SK-MEL-5 (cell line): ENCODE data around the gene FLRT2. TPM values are rescaled to one million over a fixed set of nuclear protein-coding genes. Genes with fewer than 3 reads are reported as not detected.

ENCODE experiments used
- DNase-seq: peaks from one replicate; pipeline ENCODE4 v3.0.0-alpha.2; 2016; ENCODE audit warnings: low read depth, low spot score
- in situ Hi-C: cut with HindIII; loops from 2 replicates; pipeline ENCODE4 v1.10.0; 2016; ENCODE audit warnings: low sequenced_read_pairs, high pct_unique_total_duplicates, low pct_unique_long_range_greater_than_20kb
- total RNA-seq: library from RNA; depleted of rRNA; stranded (reverse); fragments of >200 nt; shearing (Covaris generic); gene quantifications from 2 replicates; pipeline ENCODE4 v1.2.3, GENCODE V29; 2014

FLRT2 gene
- total RNA-seq, 1 experiment from 2014 or later, result 2.1 TPM

DNA sequence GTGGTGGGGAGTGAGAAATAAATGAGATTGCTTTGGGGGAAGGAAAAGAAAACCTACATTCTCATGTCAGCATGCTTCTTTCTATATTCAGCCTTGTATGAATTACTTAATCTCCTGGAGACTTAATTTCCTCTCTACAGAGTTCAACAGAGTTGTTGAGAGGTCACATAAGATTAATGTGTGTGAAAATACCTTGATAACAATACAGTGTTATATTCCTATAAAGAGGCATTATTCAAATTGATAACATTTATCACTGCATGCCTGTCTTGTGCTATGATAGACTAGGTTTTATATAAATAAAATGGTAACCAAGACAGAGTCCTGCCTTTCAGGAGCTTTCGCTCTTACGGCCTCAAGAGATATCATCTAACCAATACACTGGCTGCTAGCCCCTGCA, 9.6 kb downstream of the FLRT2 start:
- in situ Hi-C loops, result no loop called here
- peak; percentile 43 for DNase-seq

DNA sequence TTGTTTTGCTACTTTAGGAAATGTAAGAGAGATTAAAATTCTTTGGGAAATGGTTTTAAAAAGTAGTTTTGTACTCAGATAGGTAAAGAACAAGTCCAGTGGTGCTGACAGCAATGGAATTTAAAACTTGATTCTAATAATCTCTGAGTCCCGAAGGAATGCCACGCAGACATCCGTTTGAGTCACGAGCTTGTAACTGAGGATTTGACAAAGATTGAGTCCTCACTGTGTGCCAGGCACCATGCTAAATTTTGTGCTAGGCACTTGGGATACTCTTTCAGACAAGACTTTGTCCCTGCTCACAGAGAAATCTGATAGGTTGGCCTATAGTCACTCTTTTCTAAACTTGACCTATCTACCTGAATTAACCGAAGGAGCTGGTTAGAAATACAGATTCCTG, 12.7 kb downstream of the FLRT2 start:
- DNase-seq, result no peak
- in situ Hi-C loops, result no loop called here

DNA sequence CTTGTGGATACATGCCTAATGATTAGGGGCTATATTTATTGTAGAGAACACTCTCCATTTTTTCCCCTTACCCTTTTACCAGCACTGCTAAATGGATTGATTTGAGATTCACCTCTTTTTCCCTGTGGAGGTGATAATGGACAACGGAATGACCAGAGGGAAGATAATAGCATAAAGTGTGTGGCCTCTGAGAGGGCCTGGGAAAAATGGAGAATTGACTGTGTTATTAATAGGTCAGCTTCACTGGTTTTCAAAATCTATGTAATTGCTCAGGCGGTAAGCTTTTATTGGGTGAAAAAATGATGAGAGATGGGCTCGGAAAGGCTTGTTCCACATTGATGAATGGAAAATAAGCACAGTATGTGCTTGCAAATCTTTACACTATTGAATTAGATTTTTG, 15.8 kb downstream of the FLRT2 start:
- DNase-seq, result no peak
- in situ Hi-C loops, result no loop called here

DNA sequence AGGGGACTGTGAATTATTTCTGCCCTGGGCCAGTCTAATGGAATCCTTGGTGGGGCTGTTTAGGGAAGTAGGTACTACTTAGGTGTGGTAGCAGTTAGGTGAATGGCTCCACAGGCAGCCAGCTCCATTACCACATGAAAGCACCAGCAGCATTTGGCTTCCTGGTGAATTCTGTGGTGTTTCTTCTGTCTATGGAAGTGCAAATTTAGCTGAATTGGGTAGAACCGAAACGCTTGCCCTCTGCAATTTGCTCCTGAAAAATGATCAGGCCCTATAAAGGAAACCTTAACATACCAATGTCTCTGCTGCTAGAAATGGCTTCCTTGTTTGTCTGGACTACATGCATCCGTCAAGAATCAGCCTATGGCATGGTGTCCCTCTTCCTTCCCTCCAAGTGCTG, 16.4 kb downstream of the FLRT2 start:
- DNase-seq, result no peak

DNA sequence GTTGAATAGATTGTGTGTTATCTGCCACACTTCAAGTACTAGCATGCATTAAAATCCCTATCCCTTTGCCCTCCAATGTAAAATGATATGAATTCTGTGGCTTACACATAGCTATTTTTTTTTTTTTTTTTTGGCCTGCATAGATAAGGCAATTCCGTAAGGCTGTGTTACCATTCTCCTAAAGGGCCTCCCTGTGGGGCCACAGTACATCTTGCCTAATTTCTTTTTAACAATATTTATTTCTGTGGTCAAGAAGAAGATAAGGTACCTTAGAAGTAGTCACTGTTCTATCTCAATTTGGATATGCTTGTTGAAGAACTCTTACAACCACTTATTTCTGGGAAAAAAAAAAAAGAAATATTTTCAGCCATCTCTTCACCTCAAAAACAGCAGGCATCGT, 19.8 kb downstream of the FLRT2 start:
- in situ Hi-C loops, result no loop called here
- no peak for DNase-seq

More for the DNA sequence above, 16.4 kb downstream of the FLRT2 start:
- in situ Hi-C loops, result no loop called here

DNA sequence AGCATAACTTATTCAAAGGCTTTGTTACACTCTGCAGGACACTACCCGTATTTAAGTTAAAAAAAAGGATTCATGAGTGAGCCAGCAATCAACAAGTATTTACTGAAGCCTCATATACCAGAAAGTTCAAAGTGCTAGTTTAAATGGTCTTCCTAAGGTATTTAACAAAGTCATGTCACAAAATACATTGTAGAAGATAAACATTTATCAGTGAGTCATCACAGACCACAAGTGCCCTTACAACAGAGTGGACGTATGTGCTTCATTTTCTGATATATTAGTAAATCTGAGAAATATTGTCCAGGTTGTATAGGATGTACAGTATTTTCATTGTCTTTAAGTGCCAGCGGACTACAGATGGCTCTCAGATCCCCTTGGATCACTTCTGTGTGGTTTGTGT, 24.2 kb downstream of the FLRT2 start:
- no peak for DNase-seq
- in situ Hi-C loops, result no loop called here

DNA sequence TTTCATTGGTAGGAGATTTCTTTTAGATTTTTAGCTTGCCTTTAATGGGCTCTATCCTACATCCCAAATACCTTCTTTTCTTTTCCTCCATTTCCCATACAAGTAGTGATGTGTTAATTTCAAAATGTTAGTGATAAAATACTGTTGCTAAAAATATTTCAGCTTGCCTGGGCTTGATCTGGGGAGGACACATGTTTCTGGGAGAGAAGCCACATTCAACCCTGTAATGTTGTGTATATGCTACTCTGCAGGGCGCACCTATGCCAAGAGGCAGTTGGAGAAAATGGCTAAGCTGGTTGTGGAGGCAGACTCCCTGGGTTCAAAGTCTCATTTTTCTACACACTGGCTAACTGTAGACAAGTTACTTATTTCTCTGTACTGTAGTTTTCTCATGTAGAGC, 26.3 kb downstream of the FLRT2 start:
- no peak for DNase-seq
- in situ Hi-C loops, result no loop called here

DNA sequence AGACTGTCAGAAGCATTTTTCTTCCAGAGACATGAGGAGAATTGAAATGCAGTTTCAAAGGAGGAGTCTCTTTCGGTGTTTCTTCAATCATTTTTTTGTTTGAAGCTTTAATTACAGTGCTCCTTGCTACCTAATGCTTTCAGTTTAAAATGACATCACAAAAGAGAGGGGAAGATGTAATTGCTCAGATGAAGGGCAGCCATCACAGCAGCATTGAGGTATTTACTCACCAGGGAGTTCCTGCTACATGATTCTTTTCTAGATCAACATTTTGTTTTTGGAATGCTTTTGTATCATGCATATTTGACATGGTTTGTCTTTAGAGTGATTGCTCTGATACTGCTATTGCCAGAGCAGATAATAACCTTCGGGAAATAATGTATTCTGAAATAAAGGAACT, 28.6 kb downstream of the FLRT2 start:
- DNase-seq, result no peak
- in situ Hi-C loops, result no loop called here

DNA sequence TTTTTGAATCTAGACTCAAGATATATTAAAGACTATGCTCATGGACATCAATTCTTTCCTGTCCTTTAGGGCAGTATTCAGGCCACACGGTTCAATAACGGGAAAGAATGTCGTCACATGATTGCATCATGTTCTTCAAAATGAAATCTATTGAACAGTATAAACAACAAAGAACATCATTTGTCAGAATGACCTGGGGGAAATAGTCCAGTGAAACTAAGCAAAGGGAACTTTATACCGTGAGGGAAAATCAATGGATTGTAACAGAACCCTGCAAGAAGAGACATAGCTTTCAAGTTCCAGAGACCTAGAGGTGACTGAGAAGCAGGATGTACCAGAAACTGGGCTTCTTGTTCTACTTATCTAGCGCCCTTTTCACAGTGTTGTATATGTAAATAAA, 32.7 kb downstream of the FLRT2 start:
- DNase-seq, result peak; percentile 65
- in situ Hi-C loops, result no loop called here

DNA sequence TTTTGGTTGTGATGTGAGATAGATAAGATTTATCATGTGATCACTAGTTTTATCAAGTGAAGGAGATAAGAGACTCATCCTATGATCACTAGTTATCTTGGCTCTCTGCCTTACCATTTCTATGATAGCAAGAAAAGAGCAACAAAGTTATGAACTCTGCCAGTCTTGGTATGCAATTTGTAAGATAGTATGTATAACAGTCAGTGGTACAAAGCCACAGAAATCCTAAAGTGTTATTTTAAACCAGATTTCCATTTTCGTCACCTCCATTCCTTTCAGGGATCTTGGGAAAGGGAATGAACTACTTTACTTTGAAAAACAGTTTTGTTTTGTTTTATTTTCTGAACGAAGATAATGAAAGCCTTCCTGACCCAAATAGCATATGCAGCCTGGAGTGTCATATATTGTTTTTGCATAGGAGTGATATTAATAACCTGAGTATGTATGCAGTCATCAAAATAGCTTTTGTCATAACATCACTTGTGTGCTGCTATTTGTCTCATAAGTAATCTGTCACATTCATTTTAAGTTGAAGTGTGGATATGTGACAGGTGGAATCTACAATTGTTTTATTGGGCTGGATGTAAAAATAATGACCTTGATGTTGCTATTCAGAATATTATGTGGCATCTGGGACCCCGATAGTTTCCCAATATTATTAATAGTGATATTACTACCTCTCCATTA, 35.0 kb downstream of the FLRT2 start:
- in situ Hi-C loops, result no loop called here
- no peak for DNase-seq

DNA sequence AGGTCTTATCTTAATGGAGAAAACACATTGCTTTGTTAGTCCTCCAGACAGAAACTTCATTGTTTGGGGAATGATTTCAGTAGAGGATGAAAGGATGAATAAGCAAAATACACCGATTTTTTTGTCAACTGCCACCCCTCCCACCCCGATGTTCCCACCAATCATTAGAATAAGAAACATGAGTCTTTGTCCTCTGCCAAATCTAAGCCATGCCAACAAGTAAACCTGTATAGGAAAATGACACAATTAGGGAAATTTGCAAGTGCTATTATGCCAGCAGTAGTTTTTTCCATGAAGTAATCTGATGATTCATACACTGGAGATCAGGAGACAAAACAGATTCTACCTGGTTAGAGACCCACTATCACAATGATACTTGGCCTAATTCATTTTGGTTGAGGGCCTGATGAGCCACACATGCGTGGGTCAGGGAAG, 35.9 kb downstream of the FLRT2 start:
- peak; percentile 37 for DNase-seq

DNA sequence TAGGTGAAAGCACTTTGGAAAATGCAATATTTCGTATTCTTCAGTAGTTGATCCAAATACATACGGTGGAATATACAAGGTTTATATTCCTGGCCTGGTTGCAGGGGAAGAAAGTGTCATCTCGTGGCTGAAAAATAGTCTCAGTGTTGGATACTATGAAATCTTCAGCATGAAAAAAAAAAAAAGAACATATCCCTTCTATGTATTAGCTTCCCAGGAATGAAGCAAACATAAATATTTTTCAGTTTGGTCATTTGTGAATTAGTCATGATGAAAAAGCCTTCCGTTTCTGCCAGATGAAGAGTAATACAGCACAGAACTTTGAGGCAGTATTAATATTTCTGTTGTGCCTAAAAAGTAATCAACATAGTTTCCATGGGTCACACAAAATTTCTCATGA, 36.7 kb downstream of the FLRT2 start:
- in situ Hi-C loops, result no loop called here
- DNase-seq, result no peak

More for the DNA sequence above, 35.9 kb downstream of the FLRT2 start:
- in situ Hi-C loops, result no loop called here

DNA sequence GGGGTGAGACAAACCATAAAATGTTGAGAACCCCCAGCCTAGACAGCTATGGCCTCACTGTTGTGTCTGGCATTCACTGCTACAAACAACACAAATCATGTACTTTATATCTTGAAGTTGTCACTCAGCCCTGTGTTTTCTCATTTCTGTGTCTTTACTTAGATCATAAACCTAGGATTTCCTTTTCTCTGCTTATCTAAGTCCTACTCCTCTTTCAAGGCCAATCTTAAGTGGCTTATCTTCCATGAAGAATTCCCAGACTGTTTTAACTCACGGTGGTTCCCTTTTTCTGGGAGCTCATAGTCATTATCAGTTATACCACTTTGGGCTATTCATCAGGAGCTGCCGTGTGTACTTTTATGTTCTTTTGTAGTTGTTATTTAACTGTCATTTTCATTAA, 42.1 kb downstream of the FLRT2 start:
- DNase-seq, result no peak
- in situ Hi-C loops, result no loop called here

DNA sequence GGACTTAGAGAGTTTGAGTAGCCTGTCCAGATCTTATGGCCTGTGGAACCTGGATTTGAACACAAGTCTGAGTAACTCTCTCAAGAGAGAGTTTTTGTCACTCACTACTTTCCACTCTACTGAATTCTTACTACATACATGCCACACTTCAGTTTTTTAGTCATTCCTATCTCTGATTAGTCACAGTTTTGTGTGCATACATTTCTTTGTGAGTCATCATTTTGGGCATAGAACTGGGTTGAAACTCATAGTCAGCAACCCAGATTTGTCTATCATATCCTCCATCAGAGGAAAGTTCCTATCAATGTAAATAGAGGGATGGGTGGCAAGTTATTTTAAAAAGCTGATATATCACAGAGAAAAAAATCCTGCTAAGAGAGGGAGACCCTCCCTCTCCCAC, 42.9 kb downstream of the FLRT2 start:
- no peak for DNase-seq
- in situ Hi-C loops, result no loop called here

DNA sequence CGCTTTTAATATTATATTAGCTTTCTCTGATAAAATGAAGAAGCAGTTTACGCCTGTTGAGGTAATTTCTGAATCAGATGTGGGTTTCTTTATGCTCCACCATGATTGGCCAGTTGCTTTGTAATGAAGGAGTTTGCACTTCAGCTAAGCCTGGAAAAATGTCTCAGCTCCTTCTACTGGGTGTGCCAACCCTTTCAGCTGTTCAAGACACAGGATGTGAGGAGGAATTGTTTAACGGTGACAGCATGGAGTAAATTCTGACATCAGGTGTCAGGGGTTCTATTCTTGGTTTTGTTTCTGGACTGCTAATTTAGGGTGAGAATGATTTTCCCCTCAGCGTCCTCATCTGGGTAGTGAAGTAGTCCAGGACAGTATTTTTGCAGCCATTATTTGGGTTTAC, 43.5 kb downstream of the FLRT2 start:
- DNase-seq, result no peak

DNA sequence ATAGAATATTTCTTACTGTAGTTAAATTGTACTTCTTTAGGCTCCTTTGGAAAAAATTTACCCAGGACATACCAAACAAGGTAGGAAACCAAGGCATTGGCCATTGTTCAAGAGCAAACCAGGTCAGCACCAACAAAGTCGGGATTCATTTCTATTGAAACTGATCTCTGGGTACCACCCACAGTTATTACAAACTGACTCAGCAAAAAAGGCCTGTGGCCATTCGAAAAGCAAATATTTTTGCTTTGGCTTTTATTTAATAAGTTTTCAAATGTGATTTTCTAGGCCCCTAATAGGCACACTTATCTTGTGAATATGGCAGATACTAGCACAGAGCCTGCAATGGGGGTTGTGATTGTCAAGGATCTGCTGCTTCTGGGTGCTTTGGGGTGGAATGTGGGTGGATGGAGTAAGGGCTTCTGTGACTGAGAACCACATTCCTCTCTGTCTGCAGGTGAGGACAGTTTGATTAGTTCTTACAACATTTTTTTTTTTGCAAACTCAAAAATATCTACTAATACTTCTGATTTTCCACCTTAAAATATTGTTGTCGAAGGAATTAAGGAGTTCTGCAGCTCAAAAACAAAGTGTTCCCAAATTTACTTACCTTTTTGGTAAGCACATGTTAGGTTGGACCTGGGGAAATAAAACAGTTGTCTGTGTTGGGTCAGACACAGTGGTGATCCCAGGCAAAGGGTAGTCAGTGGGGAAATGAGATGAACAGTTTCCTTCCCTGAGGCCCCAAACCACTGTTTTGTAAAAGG, 45.1 kb downstream of the FLRT2 start:
- DNase-seq, result no peak
- in situ Hi-C loops, result no loop called here

More for the DNA sequence above, 43.5 kb downstream of the FLRT2 start:
- in situ Hi-C loops, result no loop called here

DNA sequence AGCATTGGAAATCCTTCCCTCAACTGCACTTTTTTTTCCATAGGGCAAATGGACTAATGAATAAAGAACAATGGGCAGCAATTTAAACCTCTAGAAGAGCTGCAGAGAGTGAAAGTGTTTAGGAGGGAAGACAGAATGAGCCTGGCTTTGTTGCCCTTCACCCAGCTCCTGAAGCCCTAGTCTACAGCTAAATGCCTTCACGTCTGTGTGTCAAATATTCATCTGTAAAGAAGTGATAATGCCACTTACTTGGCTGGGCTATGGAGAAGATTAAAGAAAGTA, 45.6 kb downstream of the FLRT2 start:
- in situ Hi-C loops, result no loop called here
- peak; percentile 29 for DNase-seq

DNA sequence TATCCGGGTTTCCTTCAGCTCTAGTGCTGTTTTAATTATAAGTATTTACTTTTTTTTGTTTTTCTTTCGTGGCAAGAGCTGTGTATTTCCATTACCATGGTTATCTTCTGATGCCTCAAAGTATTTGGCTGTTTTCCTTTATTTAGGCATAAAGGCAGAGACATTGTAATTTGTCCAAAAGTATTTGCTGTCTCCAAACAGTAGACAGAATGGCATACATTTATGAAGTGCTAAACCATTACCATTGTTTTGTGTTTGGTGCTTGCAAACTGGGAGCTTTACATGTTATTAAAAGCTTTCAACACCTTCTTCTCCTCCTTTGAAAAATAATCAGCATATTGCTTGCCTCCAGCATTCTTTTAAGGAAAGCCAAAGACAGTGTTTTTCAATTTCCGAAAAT, 46.3 kb downstream of the FLRT2 start:
- DNase-seq, result no peak
- in situ Hi-C loops, result no loop called here

DNA sequence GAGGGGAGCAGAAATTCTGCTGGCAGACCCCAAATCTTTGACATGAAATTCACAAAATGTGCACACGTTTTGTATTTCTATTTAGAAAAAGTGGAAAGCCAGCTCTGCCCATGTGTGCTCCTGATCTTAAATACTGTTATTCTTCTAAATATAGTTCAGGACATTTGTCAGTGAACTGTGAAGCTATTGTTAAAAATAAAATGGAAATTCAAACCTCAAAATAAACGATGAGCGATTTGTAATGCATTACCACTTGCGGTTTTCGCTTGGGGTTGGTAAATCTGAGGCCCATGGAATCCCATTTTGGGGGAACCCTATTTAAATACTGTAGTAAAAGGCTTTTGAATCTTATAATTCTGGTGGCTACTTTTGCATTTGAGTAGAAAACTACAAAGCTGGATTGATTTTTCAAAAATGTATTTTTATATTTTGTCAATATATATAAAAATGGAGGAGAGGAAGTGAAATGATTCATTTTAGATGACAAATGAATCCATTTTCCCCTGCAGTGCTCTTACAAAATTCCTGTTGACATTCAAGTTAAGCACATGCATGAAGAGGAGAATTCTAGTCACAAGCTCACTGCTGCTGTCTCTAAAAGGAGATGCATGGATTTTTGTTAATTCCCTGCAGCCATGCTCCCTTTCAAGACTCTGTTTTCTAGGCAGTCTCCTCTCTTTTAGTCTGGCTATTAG, 47.1 kb downstream of the FLRT2 start:
- in situ Hi-C loops, result no loop called here
- peak; percentile 4 for DNase-seq
